AG09319 (cell line): ENCODE measurements around the gene TLE3.

ENCODE experiments used
- DNase-seq: peaks from one replicate; pipeline ENCODE4 v3.0.0-alpha.2; 2010; ENCODE audit warnings: low read depth; ENCODE audit errors: extremely low read depth
- CTCF ChIP-seq: IDR thresholded peaks from 2 replicates; pipeline ENCODE4 v1.5.1; 2011; ENCODE audit warnings: low read depth, mild to moderate bottlenecking, inconsistent platforms, low read length, moderate library complexity

The TLE3 gene

GRCh38 chr15:70087708-70088352 lies 9.9 kb downstream of the TLE3 start:
- TF ChIP-seq CTCF: no peak
- no peak for DNase-seq

GRCh38 chr15:70086636-70087035 lies 11.1 kb downstream of the TLE3 start:
- no peak for DNase-seq
- TF ChIP-seq CTCF: no peak

DNA sequence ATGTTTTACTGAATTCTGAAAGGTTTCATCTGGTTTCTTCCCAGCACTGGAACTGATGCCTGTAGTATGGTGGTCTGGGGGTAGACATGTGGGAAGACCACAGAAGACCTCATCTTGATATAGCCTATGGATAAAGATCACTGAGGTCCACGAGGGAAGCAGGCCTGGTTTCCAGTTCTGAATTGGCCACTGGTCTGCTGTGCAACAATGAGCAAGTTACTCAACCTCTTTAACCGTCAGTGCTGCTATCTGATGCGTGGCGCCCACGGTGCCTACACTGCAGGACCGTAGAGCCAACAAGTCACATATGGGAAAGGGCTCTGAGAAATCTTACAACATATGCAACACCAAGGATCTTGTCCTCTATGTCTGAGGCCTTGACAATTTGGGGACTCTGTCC lies 13.3 kb downstream of the TLE3 start:
- TF ChIP-seq CTCF: no peak
- no peak for DNase-seq

- no peak for TF ChIP-seq CTCF
- no peak for DNase-seq
Measured at GRCh38 chr15:70083946-70084345, 13.8 kb downstream of the TLE3 start.

DNA sequence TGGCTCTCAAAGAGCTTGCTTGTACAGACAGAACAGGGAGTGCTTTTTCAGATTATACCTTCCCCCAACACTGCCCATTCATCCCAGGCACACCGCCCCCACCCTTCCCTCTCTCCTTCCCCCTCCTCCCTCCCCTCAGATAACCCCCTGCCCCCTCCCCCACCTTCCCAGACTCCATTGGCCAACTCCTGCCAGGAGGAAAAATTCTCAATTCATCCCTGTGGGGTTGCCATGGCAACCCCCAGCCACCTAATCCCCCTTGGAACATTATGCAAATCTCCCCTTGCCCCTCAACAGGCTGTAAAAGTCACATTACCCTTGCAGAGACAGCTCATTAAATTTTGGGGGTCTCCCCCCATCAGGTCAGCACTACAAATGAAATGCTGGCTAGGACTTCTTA lies 14.3 kb downstream of the TLE3 start:
- DNase-seq: no peak
- no peak for TF ChIP-seq CTCF

- DNase-seq: no peak
- TF ChIP-seq CTCF: no peak
Measured at GRCh38 chr15:70082281-70082900, 15.3 kb downstream of the TLE3 start.

DNA sequence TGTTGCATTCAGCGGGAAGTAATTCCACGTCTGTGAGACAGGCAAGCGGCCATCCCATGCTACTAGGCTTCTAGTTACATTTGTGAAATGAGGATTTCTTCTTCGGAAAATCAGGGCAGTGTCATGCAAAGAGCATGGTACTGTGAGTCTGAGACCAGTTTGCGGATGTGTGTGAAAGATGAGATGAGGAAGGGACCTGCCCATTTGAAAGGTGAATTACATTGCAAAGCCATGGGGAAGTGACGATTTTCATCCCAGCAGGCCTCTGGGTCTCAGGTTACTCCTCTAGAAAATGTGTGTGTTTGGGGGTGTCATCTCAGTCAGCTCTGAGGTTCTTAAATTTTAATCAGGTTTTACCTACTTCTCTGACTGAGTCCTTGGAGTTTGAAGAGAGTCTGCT lies 16.1 kb downstream of the TLE3 start:
- DNase-seq: no peak

More for the DNA sequence above, 16.1 kb downstream of the TLE3 start:
- no peak for TF ChIP-seq CTCF
